Fibroblast of skin of back (primary cell): ENCODE data around the gene FANCF.

Source experiments
- DNase-seq: peaks from one replicate; pipeline ENCODE4 v3.0.0-alpha.2; 2013

FANCF gene

GRCh38 chr11:22624742-22625447, 728 bp downstream of the FANCF start:
- DNase-seq = peak; percentile 56

DNA sequence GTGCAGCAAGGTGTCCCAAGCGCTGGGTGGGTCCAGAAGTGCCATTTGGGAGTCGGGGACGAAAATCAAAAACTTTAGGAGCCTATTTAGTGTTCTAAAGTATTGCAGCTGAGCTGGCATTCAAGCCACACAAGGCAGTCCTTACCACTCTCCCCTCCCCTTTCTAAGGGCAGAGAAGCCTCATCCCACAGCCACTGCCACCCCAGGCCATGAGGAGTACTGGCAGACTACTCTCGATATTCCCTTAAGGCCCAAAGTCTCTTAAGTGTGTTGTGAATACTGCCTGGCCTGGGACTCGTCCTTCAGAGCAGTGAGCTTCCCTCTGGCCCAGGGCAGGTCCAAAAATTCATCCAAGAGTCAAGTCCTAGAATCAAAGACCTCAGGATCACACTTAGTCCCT, 7.8 kb downstream of the FANCF start:
- no peak for DNase-seq

DNA sequence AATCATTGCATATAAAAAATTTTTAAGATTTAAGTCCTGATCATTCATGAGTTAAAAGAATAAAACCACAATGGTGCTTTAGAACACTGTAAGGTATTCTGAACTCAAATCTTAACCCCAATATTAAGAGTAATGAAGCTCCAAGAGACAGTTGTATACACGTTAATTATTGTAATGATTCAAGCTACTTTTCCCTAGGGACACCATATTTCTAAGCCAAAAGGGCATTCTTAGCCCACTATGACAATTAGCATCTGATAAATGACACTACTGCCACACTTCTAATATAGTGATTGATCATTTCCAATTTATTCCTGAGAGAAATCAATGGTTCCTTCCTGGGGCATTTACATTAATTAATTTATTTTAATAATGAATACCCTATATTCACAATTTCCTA, 21.7 kb downstream of the FANCF start:
- DNase-seq = no peak

DNA sequence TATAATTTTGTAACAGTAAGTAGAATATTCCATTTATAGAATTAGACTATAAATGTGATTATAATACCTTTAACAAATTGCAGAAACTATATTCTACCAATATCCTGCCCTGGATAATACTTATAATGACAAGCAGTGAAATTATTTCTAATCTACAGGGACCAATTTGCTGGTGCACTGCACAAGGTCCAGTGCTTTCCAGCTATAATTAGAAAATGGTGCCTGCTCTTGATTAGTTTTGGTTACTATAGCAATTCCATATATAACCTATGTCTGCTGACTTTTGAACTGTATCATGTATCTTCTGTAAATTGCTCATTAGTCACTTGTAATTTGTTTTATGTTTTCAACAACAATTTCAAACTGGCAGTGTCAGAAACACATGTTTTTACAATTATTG, 23.1 kb downstream of the FANCF start:
- no peak for DNase-seq

DNA sequence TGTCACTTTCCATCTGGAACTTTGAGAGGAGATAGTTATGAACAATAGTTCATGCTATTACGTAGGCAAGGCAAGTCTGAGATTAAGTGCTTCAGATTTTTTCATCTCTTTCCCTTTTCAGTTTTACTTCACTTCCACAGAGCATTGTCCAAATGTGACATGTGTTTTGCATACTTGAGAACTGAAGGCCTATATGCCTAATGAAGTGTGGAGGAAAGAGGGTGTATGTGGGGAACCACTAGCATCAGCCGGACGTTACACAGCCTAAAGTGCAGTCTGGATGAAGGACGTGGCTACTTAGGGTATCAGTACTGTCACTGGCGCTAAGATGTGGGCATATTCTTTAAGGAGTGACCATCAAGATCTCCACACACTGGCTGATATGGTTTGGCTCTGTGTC, 26.2 kb downstream of the FANCF start:
- no peak for DNase-seq

- no peak for DNase-seq
Observed at GRCh38 chr11:22597062-22597461, 28.6 kb downstream of the FANCF start.

GRCh38 chr11:22584976-22585375, 40.6 kb downstream of the FANCF start:
- no peak for DNase-seq

DNA sequence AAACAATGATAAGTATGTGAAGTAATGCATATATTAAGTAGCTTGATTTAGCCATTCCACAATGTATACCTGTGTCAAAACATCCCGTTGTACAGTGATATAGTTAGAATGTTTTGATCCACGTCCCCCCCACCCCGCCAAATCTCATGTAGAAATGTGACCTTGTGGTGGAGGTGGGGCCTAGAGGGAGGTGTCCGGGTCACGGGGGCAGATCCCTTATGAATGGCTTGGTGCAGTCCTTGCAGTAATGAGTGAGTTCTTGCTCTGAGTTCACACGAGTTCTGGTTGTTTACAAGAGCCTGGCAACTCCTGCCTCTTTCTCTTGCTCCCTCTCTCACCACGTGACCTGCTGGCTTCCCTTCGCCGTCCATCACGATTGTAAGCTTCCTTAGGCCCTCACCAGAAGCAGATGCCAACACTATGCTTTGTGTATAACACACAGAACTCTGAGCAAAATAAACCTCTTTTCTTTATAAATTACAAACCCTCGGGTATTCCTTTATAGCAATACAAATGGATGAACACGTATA, 41.6 kb downstream of the FANCF start:
- DNase-seq = no peak

DNA sequence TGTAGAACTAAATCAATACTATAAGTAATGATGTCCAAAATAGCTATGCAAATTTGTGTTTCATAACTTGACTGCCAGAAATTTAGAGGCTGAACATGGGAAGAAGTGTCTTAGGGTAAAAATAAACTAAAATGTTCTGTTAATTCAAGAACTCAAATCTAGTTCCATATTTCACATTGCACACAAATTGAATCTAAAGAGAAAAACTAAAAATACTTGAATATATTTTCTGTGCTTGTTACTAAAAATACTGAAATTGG, 43.5 kb downstream of the FANCF start:
- no peak for DNase-seq

DNA sequence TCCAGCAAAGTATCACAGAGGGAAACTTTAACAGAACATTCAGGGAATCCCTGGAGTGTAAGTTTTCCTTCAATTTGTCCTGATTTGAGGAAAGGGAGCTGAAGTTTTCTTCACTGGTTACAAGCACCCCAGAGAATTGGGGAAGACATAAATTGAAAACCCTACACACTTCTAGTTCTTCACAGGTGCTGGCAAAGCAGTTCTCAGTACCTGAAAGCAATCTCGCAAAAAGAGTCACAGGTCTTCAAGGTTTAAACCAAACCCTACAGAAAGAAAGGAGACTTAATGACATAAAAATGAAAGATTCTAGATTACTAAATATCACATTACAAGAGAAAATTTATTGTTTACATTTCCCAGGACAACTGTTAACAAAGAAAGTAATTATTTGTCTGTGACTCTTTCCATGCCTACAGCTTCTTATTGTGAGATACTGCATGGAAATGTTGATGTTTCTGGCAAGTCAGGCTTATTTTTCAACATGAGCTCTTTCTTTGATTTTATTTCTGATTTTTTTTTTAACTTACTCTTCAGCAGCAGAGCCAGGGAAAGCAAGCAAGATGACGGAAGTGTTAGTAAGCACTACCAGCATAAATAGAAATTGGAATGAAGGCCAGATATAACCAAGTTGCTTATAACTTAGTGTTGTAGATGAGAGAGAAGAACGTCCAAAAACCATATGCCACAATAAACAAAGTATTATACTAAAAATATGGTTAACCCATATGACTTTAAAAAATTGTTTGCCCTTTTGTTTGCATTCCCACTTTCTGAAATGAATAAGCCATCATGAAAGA, 44.1 kb downstream of the FANCF start:
- no peak for DNase-seq

GRCh38 chr11:22577854-22578253, 47.8 kb downstream of the FANCF start:
- no peak for DNase-seq
